Osteoblast (primary cell): Measurements from ENCODE around the gene DMRTB1. TPM values are rescaled to one million over a fixed set of nuclear protein-coding genes. Genes with fewer than 3 reads are reported as not detected.
A peak's percentile ranks its signal among the peaks of the same experiment; 100 is the strongest.

Source experiments
- DNase-seq: peaks from one replicate; pipeline ENCODE4 v3.0.0; 2011; ENCODE audit warnings: low spot score, mixed read lengths; ENCODE audit not compliant: insufficient read length; ENCODE audit errors: missing footprints
- H2AFZ ChIP-seq: 2 replicates; pipeline ENCODE4 v1.6.0; 2011; ENCODE audit warnings: mild to moderate bottlenecking, low read length
- H3K27ac ChIP-seq: 2 replicates; pipeline ENCODE4 v1.5.1; 2011; ENCODE audit warnings: mild to moderate bottlenecking, low read depth, low read length, moderate library complexity
- H3K27me3 ChIP-seq: 2 replicates; pipeline ENCODE4 v1.6.0; 2012; ENCODE audit warnings: mild to moderate bottlenecking, control low read depth, inconsistent platforms, low read length, moderate library complexity; ENCODE audit not compliant: insufficient read depth
- H3K36me3 ChIP-seq: 2 replicates; pipeline ENCODE4 v1.5.1; 2011; ENCODE audit warnings: mild to moderate bottlenecking, low read length, control low read depth, moderate library complexity; ENCODE audit not compliant: insufficient read depth
- H3K4me1 ChIP-seq: 2 replicates; pipeline ENCODE4 v1.5.1; 2011; ENCODE audit warnings: mild to moderate bottlenecking, low read length, control low read depth, moderate library complexity; ENCODE audit not compliant: insufficient read depth
- H3K4me2 ChIP-seq: 2 replicates; pipeline ENCODE4 v1.6.0; 2011; ENCODE audit warnings: mild to moderate bottlenecking, low read length; ENCODE audit not compliant: insufficient read depth
- H3K4me3 ChIP-seq: fragments of 200-600 bp; sonication (generic); 3 replicates; pipeline ENCODE4 v1.5.1; 2012; ENCODE audit warnings: mild to moderate bottlenecking, low read length, inconsistent platforms; ENCODE audit not compliant: insufficient read depth
- H3K79me2 ChIP-seq: 2 replicates; pipeline ENCODE4 v1.6.0; 2012; ENCODE audit warnings: mild to moderate bottlenecking, low read length, control low read depth, inconsistent platforms; ENCODE audit not compliant: insufficient read depth
- H3K9me3 ChIP-seq: 2 replicates; pipeline ENCODE4 v1.5.1; 2011; ENCODE audit warnings: low read depth, low read length, control low read depth
- H4K20me1 ChIP-seq: 2 replicates; pipeline ENCODE4 v1.6.0; 2012; ENCODE audit warnings: mild to moderate bottlenecking, low read length, control low read depth; ENCODE audit not compliant: insufficient read depth
- total RNA-seq: library from RNA; depleted of rRNA; stranded (reverse); fragments of >200 nt; gene quantifications from 2 replicates; pipeline ENCODE4 v1.2.3, GENCODE V29; 2012
- TF ChIP-seq, protein P1 (sequence below): IDR thresholded peaks from 2 replicates; pipeline ENCODE4 v1.5.1; 2011; ENCODE audit warnings: mild to moderate bottlenecking, low read depth, low read length, moderate library complexity; ENCODE audit errors: extremely low read depth

DMRTB1 gene
- total RNA-seq, 1 donor: not detected

DNA sequence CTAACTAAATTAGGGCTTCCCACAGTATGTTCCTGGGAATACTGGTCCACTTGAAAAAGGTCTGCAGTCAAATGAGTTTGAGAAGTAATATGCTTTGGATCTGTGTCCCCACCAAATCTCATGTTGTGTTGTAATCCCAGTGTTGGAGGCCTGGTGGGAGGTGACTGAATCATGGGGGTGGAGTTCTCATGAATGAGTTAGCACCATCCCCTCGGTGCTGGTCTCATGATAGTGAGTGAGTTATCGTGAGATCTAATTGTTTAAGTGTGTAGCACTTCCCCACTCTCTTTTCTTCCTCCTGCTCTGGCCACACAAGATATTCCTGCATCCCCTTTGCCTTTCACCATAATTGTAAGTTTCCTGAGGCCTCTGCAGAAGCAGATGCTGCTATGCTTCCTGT is 16.9 kb upstream of the DMRTB1 start:
- Histone ChIP-seq H3K4me3 (no peak overlapping the region), H3K9me3 (no peaks in the 10 kb centered on the region), H3K4me1 (no peaks in the 10 kb centered on the region), H3K27ac (no peak overlapping the region), H4K20me1 (no peaks in the 10 kb centered on the region), H3K36me3 (no peaks in the 10 kb centered on the region), H2AFZ (peak overlapping the region; percentile 67), H3K27me3 (peaks cover 9% of the 10 kb centered on the region), H3K4me2 (peak overlapping the region; percentile 20), H3K79me2 (no peaks in the 10 kb centered on the region)
- DNase-seq: no peak
- TF ChIP-seq, protein P1, sequence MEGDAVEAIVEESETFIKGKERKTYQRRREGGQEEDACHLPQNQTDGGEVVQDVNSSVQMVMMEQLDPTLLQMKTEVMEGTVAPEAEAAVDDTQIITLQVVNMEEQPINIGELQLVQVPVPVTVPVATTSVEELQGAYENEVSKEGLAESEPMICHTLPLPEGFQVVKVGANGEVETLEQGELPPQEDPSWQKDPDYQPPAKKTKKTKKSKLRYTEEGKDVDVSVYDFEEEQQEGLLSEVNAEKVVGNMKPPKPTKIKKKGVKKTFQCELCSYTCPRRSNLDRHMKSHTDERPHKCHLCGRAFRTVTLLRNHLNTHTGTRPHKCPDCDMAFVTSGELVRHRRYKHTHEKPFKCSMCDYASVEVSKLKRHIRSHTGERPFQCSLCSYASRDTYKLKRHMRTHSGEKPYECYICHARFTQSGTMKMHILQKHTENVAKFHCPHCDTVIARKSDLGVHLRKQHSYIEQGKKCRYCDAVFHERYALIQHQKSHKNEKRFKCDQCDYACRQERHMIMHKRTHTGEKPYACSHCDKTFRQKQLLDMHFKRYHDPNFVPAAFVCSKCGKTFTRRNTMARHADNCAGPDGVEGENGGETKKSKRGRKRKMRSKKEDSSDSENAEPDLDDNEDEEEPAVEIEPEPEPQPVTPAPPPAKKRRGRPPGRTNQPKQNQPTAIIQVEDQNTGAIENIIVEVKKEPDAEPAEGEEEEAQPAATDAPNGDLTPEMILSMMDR: no peak

DNA sequence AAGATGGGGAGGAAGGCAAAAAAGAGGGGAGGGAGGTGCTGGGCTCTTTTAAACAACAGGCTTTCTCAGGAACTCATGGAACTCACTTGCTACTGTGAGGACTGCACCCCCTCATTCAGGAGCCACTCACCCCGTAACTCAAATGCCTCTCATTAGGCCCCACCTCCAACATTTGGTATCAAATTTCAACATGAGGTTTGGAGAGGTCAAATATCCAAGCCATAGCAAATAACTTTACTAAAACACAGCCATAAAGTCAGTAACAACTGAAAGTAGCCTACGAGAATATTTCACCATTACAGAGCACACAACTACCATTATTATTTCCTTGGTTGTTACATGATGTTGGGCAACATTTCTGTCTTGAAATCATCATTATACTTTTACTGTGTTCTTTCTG is 13.1 kb upstream of the DMRTB1 start:
- TF ChIP-seq, protein P1: no peak
- no peaks in the 10 kb centered on the region for H3K79me2 ChIP-seq
- no peak overlapping the region for H3K27ac ChIP-seq
- H4K20me1 ChIP-seq: no peaks in the 10 kb centered on the region
- no peak for DNase-seq
- no peaks in the 10 kb centered on the region for H3K36me3 ChIP-seq
- peak overlapping the region; percentile 66 for H2AFZ ChIP-seq
- no peaks in the 10 kb centered on the region for H3K27me3 ChIP-seq
- no peaks in the 10 kb centered on the region for H3K9me3 ChIP-seq
- no peak overlapping the region for H3K4me3 ChIP-seq
- no peak overlapping the region for H3K4me2 ChIP-seq
- H3K4me1 ChIP-seq: peaks cover 17% of the 10 kb centered on the region

DNA sequence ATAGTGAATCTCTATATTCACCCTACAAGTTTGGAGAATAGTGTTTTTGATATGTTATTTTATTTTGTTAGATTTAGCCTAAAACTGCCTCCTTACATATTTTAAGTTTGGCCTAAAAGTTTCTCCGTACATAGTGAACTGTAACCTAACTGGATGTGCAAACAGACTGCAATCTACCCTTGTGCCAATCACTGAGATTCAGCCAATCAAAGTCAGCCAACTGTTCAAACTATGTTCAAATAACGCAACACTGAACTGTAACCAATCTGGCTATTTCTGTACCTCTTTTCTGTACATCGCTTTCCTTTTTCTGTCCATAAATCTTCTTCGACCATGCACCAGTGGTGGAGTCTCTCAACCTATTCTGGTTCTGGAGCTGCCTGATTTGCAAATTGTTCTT is 11.8 kb upstream of the DMRTB1 start:
- no peak overlapping the region for H3K4me3 ChIP-seq
- TF ChIP-seq, protein P1: no peak
- no peak overlapping the region for H3K27ac ChIP-seq
- no peaks in the 10 kb centered on the region for H3K36me3 ChIP-seq
- H3K4me1 ChIP-seq: peaks cover 17% of the 10 kb centered on the region
- H2AFZ ChIP-seq: no peak overlapping the region
- no peak overlapping the region for H3K4me2 ChIP-seq
- no peaks in the 10 kb centered on the region for H3K9me3 ChIP-seq
- no peaks in the 10 kb centered on the region for H4K20me1 ChIP-seq
- no peaks in the 10 kb centered on the region for H3K79me2 ChIP-seq
- DNase-seq: no peak
- H3K27me3 ChIP-seq: no peaks in the 10 kb centered on the region

DNA sequence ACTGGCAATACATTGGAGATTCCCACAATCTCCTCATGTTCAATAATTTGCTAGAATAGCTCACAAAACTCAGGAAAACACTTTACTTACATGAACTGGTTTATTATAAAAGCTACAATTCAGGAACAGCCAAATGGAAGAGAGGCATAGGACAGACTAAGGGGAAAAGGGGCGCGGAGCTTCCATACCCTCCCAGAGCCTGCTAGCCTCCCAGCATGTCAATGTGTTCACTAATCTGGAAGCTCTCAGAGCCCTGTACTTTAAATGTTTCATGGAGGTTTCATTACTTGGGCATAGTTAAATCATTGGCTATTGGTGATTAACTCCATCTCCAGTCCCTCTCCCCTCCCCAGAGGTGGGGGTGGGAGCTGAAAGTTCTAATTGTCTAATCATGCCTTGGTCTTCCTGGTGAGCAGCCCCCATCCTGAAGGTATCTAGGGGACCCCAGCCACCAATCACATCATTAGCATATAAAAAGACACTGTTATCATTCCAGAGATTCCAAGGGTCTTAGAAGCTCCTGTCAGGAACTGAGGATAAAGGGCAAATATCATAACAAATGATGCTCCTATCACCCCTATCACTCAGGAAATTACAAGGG is 10.9 kb upstream of the DMRTB1 start:
- Histone ChIP-seq H3K4me2 (peak overlapping the region; percentile 55), H2AFZ (peak overlapping the region; percentile 73), H3K4me3 (no peak overlapping the region), H4K20me1 (no peaks in the 10 kb centered on the region), H3K9me3 (no peaks in the 10 kb centered on the region), H3K4me1 (peaks cover 17% of the 10 kb centered on the region), H3K36me3 (no peaks in the 10 kb centered on the region), H3K27me3 (peaks cover 4% of the 10 kb centered on the region), H3K27ac (peak overlapping the region; percentile 74), H3K79me2 (no peaks in the 10 kb centered on the region)
- no peak for DNase-seq
- TF ChIP-seq, protein P1: no peak
